ENCODE data around the gene PLEKHH1. TPM values are rescaled to one million over a fixed set of nuclear protein-coding genes. Genes with fewer than 3 reads are reported as not detected.
A peak's percentile ranks its signal among the peaks of the same experiment; 100 is the strongest.

PLEKHH1 gene
- total and polyA plus RNA-seq, 2 experiments from 2014 or later = 14.7 to 33.9 TPM

GRCh38 chr14:67514650-67515385, 18.3 kb upstream of the PLEKHH1 start:
- Mint-ChIP-seq H3K27me3 (ENCODE audit: insufficient read depth, low read depth, poor library complexity) (peaks cover 33% of the 10 kb centered on the region), H3K9me3 (no peaks in the 10 kb centered on the region), H3K36me3 (ENCODE audit: low read depth) (no peaks in the 10 kb centered on the region), H3K4me1 (peaks cover 18% of the 10 kb centered on the region), H3K27ac (no peak overlapping the region), H3K4me3 (peak overlapping the region; percentile 79)
- H3F3A ChIP-seq (replicated peaks; ENCODE audit: low read depth) = 0 out of 2 replicates have a peak, but pooled peaks cover 3% of the 10 kb centered on the region
- H3K4me1 ChIP-seq (ENCODE audit: insufficient read depth) = no peaks in the 10 kb centered on the region; the same call in 1 of the 2 replicates
- no peaks in the 10 kb centered on the region for H3K36me3 ChIP-seq (ENCODE audit: insufficient read depth)
- peak overlapping the region; percentile 90 for H3K4me2 ChIP-seq
- H3K79me2 ChIP-seq (replicated peaks; ENCODE audit: insufficient read depth) = no peaks in the 10 kb centered on the region
- H3K4me3 ChIP-seq = peak overlapping the region; percentile 83
- H4K20me1 ChIP-seq (replicated peaks; ENCODE audit: insufficient read depth) = no peaks in the 10 kb centered on the region; the same call in 1 of the 2 replicates
- ATAC-seq (peak; percentile 70), DNase-seq (ENCODE audit: low spot score) (peak; percentile 66)
- H3K27ac ChIP-seq (ENCODE audit: low read depth) = no peak overlapping the region
- no peak for TF ChIP-seq ZNF331 (CRISPR knock-in tag; IDR thresholded peaks at IDR 0.05; ENCODE audit: low read depth)
- no peak for TF ChIP-seq NANOG (IDR thresholded peaks at IDR 0.05; ENCODE audit: borderline replicate concordance)
- TF ChIP-seq REST (IDR thresholded peaks at IDR 0.05; ENCODE audit: unreplicated experiment) = no peak
- no peak for TF ChIP-seq EZH2phosphoT487 (IDR thresholded peaks at IDR 0.05; ENCODE audit: unreplicated experiment)
- no peak for TF ChIP-seq STAT1 (IDR thresholded peaks at IDR 0.05; ENCODE audit: unreplicated experiment)
- TF ChIP-seq ZNF462 (CRISPR knock-in tag; IDR thresholded peaks at IDR 0.05) = no peak
- TF ChIP-seq CTCF (conservative IDR thresholded peaks at IDR 0.05; ENCODE audit: low read depth in 2 of 2) = no peak
- TF ChIP-seq CREB1 (CRISPR knock-in tag; IDR thresholded peaks at IDR 0.05; ENCODE audit: low read depth) = no peak
- no peak for TF ChIP-seq ETS1 (IDR thresholded peaks at IDR 0.05)
- no peak for TF ChIP-seq JUNB (IDR thresholded peaks at IDR 0.05; ENCODE audit: unreplicated experiment)
- no peak for TF ChIP-seq POLR2AphosphoS5 (IDR thresholded peaks at IDR 0.05; ENCODE audit: low read depth)
- TF ChIP-seq ZNF114 (CRISPR knock-in tag; IDR thresholded peaks at IDR 0.05) = no peak
- TF ChIP-seq EZH2 (IDR thresholded peaks at IDR 0.05; ENCODE audit: low read depth, unreplicated experiment) = no peak
- peaks cover 55% of the 10 kb centered on the region for H3K27me3 ChIP-seq (ENCODE audit: insufficient read depth)
- peak overlapping the region; percentile 90 for H2AFZ ChIP-seq
- no peaks in the 10 kb centered on the region for H3K9me2 ChIP-seq (ENCODE audit: insufficient read depth)

All from GM23338 (cell line).